Measurements from ENCODE around the gene STAT5B. TPM values are rescaled to one million over a fixed set of nuclear protein-coding genes. Genes with fewer than 3 reads are reported as not detected.

The STAT5B gene
- total RNA-seq, 1 donor: 23.0 TPM

DNA sequence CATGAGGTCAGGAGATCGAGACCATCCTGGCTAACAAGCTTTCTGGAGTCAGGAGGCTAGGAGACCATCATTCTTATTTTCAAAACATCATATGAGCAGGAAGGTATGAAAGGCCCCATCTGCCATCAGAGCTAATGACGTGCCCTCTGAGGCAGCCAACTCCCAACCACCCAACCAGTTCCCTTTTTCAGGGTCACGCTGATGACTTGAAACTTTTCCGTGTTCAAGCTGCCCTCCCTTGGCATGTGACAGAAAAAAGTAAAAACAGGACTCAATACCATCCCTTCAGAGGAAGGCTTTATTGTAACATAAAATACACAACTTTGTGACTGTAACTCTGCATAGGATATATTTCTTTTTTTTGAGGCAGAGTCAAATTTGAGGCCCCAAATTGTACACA, 77.3 kb downstream of the STAT5B start:
- H3K4me3 ChIP-seq (ENCODE audit: low read depth, low read length): no peak overlapping the region
- TF ChIP-seq, protein P1, sequence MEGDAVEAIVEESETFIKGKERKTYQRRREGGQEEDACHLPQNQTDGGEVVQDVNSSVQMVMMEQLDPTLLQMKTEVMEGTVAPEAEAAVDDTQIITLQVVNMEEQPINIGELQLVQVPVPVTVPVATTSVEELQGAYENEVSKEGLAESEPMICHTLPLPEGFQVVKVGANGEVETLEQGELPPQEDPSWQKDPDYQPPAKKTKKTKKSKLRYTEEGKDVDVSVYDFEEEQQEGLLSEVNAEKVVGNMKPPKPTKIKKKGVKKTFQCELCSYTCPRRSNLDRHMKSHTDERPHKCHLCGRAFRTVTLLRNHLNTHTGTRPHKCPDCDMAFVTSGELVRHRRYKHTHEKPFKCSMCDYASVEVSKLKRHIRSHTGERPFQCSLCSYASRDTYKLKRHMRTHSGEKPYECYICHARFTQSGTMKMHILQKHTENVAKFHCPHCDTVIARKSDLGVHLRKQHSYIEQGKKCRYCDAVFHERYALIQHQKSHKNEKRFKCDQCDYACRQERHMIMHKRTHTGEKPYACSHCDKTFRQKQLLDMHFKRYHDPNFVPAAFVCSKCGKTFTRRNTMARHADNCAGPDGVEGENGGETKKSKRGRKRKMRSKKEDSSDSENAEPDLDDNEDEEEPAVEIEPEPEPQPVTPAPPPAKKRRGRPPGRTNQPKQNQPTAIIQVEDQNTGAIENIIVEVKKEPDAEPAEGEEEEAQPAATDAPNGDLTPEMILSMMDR (IDR thresholded peaks at IDR 0.05; ENCODE audit: insufficient read depth, low read length): no peak
- no peak for DNase-seq (ENCODE audit: low read depth)

DNA sequence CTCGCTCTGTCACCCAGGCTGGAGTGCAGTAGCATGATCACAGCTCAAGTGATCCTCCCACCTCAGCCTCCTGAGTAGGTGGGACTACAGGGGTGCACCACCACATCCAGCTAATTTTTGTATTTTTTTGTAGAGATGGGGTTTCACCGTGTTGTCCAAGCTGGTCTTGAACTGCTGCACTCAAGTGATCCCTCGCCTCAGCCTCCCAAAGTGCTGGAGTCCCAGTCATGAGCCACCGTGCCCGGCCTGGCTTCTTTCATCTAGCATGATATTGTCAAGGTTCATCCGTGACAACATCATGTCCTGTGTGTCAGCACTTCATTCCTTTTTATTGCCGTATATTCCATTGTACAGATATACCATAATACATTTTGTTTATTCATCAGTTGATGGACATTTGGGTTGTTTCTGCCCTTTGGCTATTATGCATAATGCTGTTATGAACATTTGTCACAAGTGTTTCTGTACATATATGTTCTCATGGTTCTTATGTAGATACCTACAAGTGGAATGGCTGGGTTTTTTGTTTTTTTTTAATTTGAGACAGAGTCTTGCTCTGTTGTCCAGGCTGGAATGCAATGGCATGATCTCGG, 78.5 kb downstream of the STAT5B start:
- H3K4me3 ChIP-seq (ENCODE audit: low read depth, low read length): no peak overlapping the region
- DNase-seq (ENCODE audit: low read depth): no peak
- TF ChIP-seq, protein P1 (IDR thresholded peaks at IDR 0.05; ENCODE audit: insufficient read depth, low read length): no peak

DNA sequence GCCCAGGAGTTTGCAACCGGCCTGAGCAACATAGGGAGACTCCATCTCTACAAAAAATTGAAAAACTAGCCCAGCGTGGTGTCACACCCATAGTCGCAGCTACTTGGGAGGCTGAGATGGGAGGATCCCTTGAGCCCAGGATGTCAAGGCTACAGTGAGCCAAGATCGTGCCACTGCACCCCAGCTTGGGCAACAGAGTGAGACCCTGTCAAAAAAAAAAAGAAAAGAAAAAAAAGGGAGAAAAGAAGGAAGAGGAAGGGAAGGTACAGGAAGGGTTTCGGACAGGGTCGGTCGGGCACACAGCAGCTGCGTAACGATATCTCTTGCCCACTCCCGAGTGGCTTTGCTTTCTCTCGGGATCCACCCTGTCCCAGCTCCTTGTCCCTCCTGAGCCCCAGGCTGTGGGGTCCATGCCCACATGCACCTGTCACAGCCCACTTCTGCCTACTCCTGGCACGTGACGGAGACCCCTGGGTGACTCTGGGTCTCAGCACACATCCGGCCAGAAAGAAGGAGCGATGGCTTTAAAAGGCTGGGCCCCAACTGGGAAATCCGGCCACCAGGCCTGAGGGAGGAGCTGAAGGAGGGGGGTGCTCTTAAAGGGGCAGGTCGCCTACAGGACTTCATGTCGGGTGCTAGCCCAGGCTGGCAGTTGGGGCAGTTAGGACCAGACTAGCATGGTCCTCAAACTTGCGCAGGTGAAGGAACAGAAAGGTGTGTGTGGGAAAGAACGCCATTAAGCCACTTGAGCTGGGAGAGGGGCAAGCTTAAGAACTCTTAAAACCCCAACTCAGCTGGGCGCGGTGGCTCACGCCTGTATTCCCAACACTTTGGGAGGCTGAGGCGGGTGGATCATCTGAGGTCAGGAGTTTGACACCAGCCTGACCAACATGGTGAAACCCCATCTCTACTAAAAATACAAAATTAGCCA, 82.0 kb downstream of the STAT5B start, which contains the start of gene GHDC:
GHDC (minus strand) TSS at position 526 of the 931 bp plus-strand sequence. CDS start 913 bp downstream, outside the sequence.
- H3K4me3 ChIP-seq (ENCODE audit: low read depth, low read length): peak within 1 kb of the TSS; percentile 81
- TF ChIP-seq, protein P1 (IDR thresholded peaks at IDR 0.05; ENCODE audit: insufficient read depth, low read length): no peak
- peak; percentile 68 for DNase-seq (ENCODE audit: low read depth)

DNA sequence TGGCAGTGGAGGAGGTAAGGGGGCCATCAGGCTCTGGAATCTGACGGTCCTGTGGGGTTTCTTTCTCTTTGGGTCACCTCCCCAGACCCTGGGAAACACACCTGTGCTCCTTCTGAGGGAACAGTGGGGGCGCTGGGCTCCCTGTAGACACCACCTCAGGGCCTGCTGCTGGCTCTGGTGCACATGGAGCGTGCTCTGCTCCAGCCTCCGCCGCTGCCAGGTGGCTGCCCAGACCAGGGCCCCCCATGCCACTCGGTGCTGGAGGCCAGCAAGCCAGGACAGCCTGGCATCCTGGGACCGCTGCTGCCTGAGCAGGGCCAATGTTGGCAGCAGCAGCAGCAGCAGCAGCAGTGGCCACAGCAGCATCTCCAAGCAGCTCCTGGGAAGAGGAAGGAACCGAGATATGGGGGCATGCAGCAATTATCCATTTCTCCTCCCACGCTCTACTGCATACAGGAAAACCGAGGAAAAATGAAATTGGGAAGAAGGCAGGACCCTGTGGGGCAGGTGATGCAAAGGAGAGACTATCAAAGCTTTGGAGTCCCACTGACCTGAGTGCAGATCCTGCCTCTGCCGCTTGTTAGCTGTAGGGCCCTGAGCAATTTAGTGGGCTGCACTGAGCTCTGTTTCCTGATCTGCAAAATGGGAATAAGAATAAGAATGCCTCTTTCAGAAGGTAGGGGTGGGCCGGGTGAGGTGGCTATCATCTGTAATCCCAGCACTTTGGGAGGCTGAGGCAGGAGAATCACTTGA, 82.8 kb downstream of the STAT5B start:
- DNase-seq (ENCODE audit: low read depth): no peak
- H3K4me3 ChIP-seq (ENCODE audit: low read depth, low read length): peak overlapping the region; percentile 81
- TF ChIP-seq, protein P1 (IDR thresholded peaks at IDR 0.05; ENCODE audit: insufficient read depth, low read length): no peak

DNA sequence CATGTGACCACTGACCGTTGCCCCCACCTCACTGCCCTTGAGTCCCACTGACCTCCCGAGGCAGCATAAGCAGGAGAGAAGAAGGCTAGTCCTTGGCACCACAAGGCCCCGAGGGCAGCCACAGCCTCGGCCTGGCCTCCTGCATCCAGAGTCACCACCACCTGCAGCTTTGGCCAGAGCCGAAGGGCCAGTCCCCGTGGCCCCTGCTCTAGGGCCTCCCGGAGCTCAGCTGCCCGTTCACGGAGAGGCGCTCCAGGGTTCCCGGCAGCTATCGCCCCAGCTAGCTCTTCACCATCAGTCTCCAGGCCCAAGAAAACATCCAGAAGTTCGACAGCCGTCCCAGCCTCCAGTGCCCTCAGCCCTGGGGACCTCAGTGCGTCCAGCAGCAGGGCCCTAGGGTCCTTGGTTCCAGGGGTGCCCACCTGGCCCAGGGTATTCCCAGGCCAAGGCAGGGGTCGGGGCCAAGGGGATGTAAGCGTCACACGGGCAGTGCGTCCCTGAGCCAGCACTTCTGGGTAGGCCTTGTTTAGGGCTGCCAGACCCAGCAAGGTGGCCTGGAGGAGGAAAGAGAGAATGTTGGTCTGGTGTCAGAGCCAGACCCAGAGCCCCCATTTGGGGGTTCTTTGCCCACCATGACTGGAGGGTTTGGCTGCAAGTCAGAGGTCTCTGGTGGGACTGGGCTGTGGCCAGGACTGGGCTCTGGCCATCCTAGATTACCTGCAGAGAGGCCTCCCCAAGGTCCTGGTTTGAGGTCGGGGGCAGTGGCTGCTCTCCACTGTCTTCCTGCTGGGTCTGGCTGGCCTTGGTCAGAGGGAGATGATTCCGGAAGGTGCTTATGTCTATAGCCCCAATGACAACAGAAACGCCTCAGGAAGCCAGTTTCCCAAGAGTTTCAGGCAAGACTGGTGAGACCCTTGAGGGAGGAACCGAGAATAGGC, 83.7 kb downstream of the STAT5B start:
- TF ChIP-seq, protein P1 (IDR thresholded peaks at IDR 0.05; ENCODE audit: insufficient read depth, low read length): no peak
- no peak for DNase-seq (ENCODE audit: low read depth)
- no peak overlapping the region for H3K4me3 ChIP-seq (ENCODE audit: low read depth, low read length)

DNA sequence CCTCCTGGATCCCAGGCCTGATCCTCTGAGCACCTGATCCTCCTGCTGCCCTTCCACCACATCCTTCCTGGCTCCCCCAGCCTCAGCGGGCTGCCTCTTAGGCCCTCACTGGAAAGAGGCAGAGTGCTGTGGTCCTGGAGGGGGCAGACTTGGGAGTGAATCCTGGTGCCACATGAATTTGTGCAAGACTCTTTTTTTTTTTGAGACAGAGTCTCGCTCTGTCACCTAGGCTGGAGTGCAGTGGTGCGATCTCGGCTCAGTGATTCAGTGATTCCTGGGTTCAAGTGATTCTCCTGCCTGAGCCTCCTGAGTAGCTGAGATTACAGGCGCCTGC, 84.9 kb downstream of the STAT5B start:
- TF ChIP-seq, protein P1 (IDR thresholded peaks at IDR 0.05; ENCODE audit: insufficient read depth, low read length): no peak
- DNase-seq (ENCODE audit: low read depth): no peak
- H3K4me3 ChIP-seq (ENCODE audit: low read depth, low read length): no peak overlapping the region
